CD4-positive, alpha-beta T cell treated with Interleukin-2 at 100 ng/mL for 4 hours (primary cell): ENCODE measurements around the gene BIRC7.
A peak's percentile ranks its signal among the peaks of the same experiment; 100 is the strongest.
"Not testable (repeated sequence)": the region's sequence is repeated elsewhere in the genome, so short reads cannot be mapped to it uniquely, and the experiment has no call there.

Source experiments
- DNase-seq: peaks from one replicate; pipeline ENCODE4 v3.0.0-alpha.2; 2020; ENCODE audit warnings: low spot score

Gene BIRC7

GRCh38 chr20:63208346-63208909 lies 27.3 kb upstream of the BIRC7 start:
- no peak for DNase-seq

DNA sequence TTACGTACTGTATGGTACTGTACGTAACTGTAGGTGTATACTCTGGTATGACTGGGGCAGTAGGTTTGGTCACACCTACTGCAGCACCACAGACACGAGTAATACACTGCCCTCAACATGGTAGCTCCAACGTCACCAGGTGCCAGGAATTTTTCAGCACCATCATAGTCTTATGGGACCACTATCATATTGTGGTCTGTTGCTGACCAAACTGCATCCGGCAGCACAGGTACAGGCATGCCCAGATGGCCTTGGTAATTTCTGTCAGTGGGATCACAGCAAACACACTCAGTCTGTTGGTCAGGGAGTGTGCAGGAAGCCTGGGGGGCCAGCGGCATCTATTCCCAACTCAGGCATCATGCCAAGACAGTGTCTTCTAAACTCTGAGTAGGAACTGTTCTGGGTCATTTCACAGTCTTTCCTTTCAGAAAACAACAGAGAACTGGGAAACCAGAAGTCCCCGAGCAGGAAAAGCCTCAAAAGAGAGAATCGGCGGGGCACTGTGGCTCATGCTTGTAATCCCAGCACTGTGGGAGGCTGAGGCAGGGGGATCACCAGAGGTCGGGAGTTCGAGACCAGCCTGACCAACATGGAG lies 25.6 kb upstream of the BIRC7 start:
- no peak for DNase-seq

GRCh38 chr20:63212393-63212730 lies 23.3 kb upstream of the BIRC7 start:
- no peak for DNase-seq

GRCh38 chr20:63212792-63213191 lies 22.9 kb upstream of the BIRC7 start:
- no peak for DNase-seq

DNA sequence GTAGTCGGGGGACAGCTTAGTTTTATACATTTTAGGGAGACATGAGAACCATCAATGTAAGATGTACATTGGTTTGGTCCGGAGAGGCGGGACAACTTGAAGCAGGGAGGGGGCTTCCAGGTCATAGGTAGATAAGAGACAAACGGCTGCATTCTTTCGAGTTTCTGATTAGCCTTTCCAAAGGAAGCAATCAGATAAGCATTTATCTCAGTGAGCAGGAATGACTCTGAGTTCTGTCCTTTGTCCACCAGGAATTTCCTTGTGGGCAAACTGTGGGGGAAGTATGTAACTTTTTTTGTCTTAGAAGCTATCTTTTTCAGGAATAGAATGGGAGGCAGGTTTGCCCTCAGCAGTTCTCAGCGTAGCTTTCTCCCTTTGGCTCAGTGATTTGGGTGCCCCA lies 21.2 kb upstream of the BIRC7 start:
- no peak for DNase-seq

DNA sequence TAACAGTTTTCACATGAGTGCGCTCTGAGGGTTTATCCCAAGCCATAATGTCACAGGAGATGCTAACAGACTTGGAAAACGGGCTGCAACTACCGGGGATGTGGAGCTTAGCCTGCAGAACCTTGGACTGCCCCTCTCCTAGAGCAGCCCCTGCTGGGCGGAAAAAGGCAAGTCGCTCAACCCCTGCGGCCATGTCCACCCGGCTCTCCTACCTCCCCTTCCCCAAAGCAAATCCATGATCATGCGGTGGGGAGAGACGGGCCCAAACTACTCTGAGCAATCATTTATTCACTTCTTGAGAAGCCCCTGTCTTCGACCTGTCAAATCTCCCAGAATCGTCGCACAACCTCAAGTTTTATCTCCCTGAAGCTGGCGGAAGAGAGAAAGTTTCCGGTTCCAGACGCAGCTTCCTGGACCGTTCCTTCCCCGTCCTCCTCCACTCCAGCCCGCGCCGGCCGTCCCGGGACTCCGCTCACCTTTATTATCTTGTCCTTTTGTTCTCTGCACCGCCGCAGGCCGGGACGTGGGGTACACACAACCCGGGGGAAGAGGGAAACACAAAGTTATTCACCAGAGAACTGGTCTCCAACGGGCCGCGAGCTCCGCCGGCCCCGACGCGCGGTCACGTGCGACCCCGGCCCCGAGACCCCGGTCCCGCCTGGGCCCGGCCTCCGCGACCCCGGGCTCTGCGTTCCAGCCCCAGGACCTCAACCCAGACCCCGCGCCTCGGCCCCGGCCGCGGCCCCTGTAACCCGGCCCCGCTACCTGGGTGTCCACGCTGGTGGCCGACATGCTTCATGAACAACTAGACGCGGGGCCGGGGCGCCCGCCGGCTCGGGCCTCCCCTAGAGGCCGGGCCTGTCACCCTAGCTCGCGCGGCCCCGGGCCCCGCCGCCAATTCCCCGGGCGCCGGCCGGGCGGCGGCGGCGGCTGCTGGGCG lies 20.3 kb upstream of the BIRC7 start:
- no peak for DNase-seq

DNA sequence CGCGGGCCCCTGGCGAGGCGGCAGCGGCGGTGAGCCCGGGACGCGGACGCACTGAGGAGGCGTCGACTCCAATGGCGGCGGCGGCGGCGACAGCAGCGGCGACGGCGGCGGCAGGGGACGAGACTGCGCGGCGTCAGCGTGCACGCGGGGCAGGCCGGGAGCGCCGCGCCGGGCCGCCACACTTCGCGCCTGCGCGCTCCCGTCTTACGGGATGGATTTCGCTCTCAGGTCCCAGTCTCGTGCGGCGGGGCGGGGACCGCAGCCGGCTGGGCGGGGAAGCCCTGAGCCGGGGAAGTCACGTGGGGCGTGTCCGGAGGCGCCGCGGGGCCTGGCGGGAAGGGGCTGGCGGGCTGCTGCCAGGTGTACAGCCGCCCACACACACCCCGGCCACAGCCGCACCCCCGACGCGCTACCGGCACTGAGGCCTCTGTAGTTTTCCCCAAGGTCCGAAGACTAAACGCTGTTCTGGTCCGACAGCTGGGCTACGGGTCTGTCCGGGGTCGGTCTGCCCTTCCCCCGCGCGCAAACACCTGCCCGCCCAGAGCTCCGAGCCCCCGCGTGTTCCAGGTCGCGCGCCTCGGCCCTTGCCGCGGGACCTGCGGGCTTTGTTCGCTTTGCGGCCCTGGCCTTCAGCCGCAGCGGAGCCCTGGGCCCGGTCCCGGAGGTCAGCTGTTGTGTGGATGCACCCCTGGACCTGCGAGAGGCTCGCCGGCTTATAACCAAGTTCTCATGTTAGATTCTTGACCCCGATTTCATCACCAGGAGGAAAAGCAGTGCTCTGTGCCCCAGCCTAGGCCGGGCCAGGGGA lies 19.5 kb upstream of the BIRC7 start, which contains the start of gene YTHDF1:
Gene YTHDF1, minus strand, starts transcription at position 91 of the 808 bp plus-strand sequence. CDS start 239 bp downstream, outside the sequence.
- DNase-seq, result peak; percentile 96

GRCh38 chr20:63216849-63217471 lies 18.7 kb upstream of the BIRC7 start:
- DNase-seq, result no peak

- DNase-seq, result no peak
Observed at GRCh38 chr20:63217706-63218105, 18.0 kb upstream of the BIRC7 start.

DNA sequence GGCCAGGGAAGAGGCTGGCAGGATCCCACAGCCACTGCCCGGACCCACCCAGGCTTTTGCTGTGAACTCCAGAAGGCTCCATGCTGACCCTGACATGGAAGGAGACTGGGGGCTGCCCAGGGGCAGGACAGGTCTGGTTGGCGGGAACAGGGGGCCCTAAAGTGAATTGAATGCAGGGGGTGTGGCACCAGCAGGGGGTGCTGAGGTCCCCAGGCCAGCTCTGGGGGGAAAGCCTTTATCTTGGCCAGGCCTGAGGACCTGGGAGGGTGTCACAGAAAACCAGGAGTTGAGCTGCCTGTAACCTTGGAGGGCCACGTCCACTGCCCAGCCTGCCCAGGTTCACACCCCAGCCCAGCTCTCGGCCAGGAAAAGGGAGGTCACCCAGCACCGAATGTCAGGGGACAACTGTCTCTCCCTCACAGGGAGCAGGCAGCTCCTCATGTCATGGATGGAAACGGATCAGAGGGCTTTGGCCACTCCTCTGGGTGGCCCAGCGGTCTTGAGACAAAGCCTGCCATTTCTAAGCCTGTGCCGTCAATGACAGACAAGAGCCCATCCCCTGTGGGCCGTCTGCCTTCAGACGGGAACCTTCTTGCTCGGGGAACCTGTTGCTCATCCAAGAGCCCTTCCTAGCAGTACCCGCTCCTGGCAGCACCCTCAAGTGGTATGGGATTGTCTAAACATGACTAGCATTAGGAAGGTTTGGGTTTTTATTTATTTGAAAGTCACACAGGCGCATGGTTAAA lies 16.8 kb upstream of the BIRC7 start:
- no peak for DNase-seq

GRCh38 chr20:63219447-63219821 lies 16.3 kb upstream of the BIRC7 start:
- DNase-seq, result no peak

- no peak for DNase-seq
Observed at GRCh38 chr20:63219866-63220521, 15.7 kb upstream of the BIRC7 start.

DNA sequence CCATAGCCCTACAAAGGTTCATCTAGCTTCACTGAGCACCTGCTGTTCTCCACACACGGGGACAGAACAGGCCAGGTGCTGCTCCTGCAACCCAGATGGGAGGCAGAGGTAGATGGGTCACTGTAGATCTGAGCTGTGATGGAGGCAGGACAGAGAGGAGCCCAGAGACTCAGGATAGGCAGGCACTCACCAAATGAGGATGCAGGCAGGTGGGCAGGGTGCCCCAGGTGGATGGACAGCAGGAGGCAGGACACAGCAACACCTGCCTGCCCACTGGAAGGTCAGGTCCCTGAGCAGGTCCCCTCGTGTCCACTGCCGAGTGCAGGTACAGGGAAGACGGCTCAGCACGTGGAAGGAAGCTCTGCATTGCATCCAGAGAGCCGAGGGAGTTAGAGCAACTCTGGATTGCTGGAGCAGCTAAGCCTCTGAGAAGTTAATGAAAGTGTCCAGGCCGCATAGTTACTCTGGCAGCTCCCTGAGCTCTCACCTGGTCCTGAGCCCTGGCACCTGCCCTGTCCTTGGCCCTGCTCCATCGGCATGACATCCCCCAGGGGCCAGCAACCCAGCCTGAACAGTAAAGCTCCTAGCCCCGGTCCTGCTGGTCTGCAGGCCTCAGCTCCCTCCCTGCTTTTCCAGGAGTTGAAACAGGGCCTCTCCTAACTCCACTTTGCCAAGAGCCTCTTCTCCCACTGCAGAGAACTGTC lies 14.9 kb upstream of the BIRC7 start:
- DNase-seq, result no peak

- DNase-seq, result not testable (repeated sequence)
Observed at GRCh38 chr20:63221400-63222053, 14.2 kb upstream of the BIRC7 start.

GRCh38 chr20:63222541-63222940 lies 13.2 kb upstream of the BIRC7 start:
- DNase-seq, result no peak

DNA sequence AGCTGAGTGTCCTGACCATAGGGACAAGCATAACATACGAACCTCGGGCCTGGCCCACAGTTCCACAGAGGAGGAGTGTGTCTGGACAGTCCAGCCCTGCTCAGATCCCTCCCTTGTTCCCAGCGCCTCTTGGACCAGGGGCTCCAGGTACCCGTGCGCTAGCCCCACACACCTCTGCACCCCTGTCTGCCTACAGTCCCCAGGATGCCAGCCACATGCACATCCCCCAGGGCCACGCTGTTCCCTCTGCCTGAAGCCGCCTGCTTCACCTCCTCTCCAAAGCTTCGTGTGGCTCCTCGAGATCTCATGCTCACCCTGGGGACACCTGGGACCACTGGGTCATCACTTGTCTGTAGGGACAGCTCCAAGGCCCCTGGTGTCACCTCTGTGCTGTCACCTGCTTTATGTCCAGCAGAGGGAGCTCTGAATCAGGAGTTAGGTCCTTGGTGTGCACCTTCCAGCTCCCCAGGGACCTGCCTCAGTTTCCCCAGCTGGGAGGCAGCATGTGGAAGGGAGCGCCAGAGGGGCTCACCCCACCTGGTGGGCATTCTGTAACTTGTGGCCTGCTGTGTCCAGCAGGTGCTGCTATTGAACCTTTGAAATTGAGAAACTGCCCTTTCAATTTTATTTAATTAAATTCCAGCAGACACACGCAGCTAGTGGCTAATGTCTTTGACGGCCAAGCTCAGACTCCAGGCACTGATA lies 12.4 kb upstream of the BIRC7 start:
- DNase-seq, result peak; percentile 52

DNA sequence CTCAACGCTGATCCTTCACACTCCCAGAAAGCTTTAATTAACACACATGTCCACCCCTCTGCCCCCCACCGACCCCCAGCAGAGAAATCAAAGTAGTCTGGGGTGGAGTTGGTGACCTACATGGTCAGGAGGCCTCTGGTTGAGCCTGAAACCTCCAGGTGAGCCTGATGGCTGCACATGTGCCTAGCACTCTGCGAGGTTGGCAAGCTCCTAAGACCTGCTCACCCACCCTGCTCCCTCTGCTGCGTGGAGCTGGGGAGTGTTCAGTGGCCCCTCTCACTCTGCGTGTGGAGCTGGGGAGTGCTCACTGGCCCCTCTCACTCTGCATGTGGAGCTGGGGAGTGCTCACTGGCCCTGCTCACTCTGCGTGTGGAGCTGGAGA lies 11.9 kb upstream of the BIRC7 start:
- DNase-seq, result no peak

DNA sequence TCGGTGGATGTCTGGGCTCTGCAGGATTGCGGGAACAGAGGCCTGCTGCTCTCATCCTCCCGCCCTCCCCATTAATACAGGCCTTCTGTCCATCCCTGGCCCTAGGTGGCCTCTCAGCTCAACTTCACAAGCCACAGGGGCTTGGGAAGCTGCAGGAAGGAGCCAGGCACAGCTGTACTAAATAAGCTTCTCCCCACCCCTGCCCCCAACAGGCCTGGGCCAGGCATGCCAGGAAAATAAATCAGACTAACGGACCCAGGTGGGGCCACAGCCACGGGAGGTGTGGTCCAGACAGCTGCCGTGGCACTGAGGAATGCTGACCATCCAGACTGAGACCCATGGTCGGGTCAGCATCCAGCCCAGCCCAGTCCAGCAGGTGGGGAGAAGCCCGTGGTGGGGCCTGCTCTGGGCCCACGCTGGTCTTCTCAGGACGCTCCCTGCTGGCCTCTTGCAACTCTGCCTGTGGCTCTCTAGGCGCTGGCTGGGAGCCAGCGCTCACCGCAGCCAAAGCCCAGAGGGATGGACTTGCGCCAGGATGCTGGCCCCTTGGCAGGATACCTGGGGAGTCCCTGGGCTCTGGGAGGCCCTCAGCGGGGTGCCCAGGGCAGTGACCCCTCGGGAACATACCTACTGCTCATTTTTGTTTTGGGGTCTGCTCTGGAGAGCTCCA lies 11.2 kb upstream of the BIRC7 start:
- no peak for DNase-seq
